ENCODE measurements around the gene PLEKHH2.

- no peak for TF ChIP-seq CTCF (IDR thresholded peaks at IDR 0.05)
- no peak for TF ChIP-seq POLR2A (IDR thresholded peaks at IDR 0.05)
- TF ChIP-seq EP300 (IDR thresholded peaks at IDR 0.05), result no peak
Measured at GRCh38 chr2:43802135-43802534, 165.1 kb downstream of the PLEKHH2 start.
